Gastroesophageal sphincter (tissue), 3 donors: ENCODE measurements around the gene KRT6C.

Experiments
- CTCF ChIP-seq, 4 experiments: fragments of 200-600 bp in 2 of 4; fragments of 450-650 bp in 2 of 4; sonication (generic) in 1 of 4; IDR thresholded peaks; one replicate each; pipeline ENCODE4 v1.5.1; 2017 to 2019; ENCODE audit warnings: antibody characterized with exemption in 4 of 4, mild to moderate bottlenecking in 2 of 4, moderate library complexity in 2 of 4
- EP300 ChIP-seq: sonication (generic); formaldehyde crosslinking; IDR thresholded peaks from one replicate; pipeline ENCODE4 v1.6.1; 2017; ENCODE audit warnings: antibody characterized with exemption, mild to moderate bottlenecking
- POLR2AphosphoS5 ChIP-seq: sonication (generic); formaldehyde crosslinking; IDR thresholded peaks from one replicate; pipeline ENCODE4 v1.6.1; 2017; ENCODE audit warnings: antibody characterized with exemption

GRCh38 chr12:52440821-52441319, 32.7 kb downstream of the KRT6C start:
- TF ChIP-seq CTCF (IDR thresholded peaks at IDR 0.05) (no peak), POLR2AphosphoS5 (no peak), EP300 (no peak)
